Hypothalamus (tissue), 51 donors: ENCODE measurements around the gene SLC22A16.

ENCODE experiments used
- DNase-seq, 51 donors: peaks; one replicate each; lab custom pipeline; 2025; lab: John Stamatoyannopoulos, UW

Gene SLC22A16

GRCh38 chr6:110409794-110410193, 66.6 kb downstream of the SLC22A16 start:
- DNase-seq = no peak

DNA sequence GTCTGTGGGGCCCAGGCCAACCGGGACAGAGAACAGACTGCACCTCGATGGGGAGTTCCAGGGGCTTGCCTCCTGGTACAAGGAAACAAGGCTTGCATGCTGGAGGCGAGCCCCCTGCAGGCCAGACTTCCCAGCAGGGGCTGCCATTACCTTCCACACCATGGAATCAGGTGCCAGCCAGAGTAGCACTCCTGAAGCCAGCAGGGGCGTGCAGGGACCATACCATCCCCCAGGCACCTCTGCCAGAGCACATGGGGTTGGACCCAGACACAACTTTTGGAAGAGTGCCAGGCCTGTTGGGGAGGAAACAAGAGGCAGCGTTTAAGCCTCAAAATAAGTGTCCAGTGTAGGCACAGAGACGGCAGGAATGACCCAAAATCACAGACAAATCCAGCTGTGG, 67.5 kb downstream of the SLC22A16 start:
- DNase-seq = peak in 1 of 51 donors; percentile 18

DNA sequence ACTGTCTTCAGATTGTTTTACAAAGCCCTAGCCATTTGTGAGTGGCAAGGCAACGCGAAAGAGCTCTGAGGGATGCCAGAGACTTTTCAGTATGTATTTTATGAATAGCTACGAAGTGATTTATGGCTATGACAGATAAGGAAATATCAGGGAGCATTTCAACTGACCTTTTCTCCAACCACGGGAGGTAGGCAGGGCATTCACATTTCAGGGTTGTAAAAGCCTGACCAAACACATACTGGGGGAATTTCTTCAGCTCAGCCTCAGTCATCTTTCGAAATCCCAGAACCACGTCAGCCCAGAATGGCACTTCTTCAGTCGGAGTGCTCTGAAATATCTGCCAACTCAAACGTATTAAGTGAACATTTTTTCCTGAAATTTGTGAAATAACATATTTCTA, 71.8 kb downstream of the SLC22A16 start:
- no peak for DNase-seq

- DNase-seq = no peak
Measured at GRCh38 chr6:110401585-110402176, 74.7 kb downstream of the SLC22A16 start.

GRCh38 chr6:110400208-110400607, 76.2 kb downstream of the SLC22A16 start:
- DNase-seq = no peak

DNA sequence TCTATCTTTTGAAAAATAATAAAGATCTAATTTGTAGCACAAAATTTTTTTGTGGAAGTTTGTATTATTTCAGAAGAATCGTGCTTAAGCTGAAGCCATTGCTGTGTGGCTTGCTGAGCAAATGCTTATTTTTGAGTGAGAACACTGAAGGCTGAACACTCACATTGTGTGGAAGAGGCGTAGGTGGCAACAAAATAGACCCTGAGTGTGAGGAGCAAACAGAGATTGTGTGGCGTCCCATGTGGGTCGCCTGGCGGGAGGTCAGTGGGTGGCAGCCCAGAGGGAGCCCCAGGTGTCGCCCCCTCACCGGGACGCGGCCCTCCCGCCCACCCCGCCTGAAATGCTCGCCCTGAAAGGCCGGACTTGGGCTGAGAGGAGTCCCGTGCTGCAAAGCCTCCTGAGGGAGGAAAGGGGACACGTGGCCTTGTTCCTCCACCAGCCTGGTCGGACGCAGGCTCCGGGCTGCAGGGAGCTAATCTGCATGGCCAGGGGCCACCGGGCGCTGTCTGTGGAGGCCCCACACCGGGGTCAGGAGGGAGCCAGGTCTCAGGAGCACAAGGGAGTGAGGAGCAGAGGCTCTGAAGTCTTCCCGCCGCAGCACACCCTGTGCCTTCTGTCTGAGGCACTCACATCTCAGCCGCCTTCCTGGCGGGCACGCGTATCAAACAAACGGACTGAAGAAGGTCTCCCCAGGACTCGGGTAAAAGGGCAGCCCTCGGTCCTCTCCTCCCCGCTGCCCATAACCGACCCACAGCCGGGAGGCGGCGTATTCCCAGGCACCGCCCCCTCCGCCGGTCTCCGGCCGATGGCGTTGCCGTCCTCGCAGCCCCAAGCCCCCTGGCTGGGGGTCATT, 77.0 kb downstream of the SLC22A16 start:
- DNase-seq = no peak

DNA sequence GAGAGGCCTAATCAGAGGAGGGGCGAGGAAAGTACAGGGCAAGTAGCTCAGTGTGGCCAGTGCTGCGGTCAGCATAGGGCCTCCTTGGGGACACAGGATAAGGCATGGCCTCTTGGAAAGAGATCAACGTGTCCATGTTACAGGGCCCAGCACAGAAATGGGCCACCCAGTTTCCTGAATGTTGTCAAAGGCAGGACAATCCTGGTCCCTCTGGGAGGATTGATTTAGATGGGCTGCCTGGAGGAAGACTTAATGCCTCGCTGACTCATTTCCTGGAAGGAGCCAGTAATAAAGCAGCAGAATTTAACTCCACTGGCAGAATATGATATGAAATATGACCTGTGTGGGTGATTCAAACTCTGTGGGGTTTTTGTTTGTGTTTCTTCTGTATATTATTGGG, 77.6 kb downstream of the SLC22A16 start:
- no peak for DNase-seq

- DNase-seq = peak in 14 of 51 donors; percentile 11 to 66 (median 29)
Measured at GRCh38 chr6:110395221-110395620, 81.2 kb downstream of the SLC22A16 start.

GRCh38 chr6:110394409-110394808, 82.0 kb downstream of the SLC22A16 start:
- DNase-seq = no peak

GRCh38 chr6:110392727-110393126, 83.7 kb downstream of the SLC22A16 start:
- no peak for DNase-seq

- DNase-seq = no peak
Measured at GRCh38 chr6:110390404-110390803, 86.0 kb downstream of the SLC22A16 start.

GRCh38 chr6:110389689-110390382, 86.6 kb downstream of the SLC22A16 start:
- DNase-seq = no peak

- no peak for DNase-seq
Measured at GRCh38 chr6:110387986-110388385, 88.4 kb downstream of the SLC22A16 start.

- no peak for DNase-seq
Measured at GRCh38 chr6:110385458-110385863, 91.0 kb downstream of the SLC22A16 start.

DNA sequence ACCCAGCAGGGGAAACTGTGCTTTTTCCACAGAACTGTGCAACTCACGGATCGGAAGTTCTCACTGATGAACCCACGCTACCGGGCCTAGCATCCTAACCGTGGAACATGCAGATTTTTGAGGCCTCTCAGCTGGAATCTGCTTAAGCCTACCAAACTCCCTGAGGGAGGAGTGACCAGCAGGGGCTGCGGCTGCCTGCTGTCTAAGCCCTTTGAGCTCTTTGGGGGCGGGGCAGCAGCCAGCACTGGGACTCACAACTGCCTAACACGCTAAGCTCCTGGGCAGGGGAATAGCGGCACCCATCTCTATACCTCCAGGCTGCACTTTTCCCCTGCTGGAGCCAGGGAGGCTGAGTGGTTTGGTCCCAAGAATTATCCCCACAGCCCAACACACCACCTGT, 97.9 kb downstream of the SLC22A16 start:
- DNase-seq = no peak
